IMR-90 (cell line): Measurements from ENCODE around the gene NUAK1.

Experiments used
- BHLHE40 ChIP-seq: fragments of 150-350 bp; IDR thresholded peaks from 2 replicates; pipeline ENCODE4 v1.6.1; 2016; ENCODE audit warnings: mild to moderate bottlenecking, low read depth, low read length
- CEBPB ChIP-seq: IDR thresholded peaks from 2 replicates; pipeline ENCODE4 v1.6.1; 2012; ENCODE audit warnings: low read depth, low read length, improper control_type of control experiment
- CHD1 ChIP-seq: IDR thresholded peaks from 2 replicates; pipeline ENCODE4 v1.6.1; 2012; ENCODE audit warnings: low read depth, low read length, improper control_type of control experiment
- CTCF ChIP-seq: conservative IDR thresholded peaks from 2 replicates; pipeline ENCODE4 v1.5.1; 2012; ENCODE audit warnings: mild to moderate bottlenecking, low read depth, low read length, improper control_type of control experiment
- MAFK ChIP-seq: IDR thresholded peaks from 2 replicates; pipeline ENCODE4 v1.6.1; 2012; ENCODE audit warnings: low read depth, low read length, improper control_type of control experiment
- MXI1 ChIP-seq: IDR thresholded peaks from 2 replicates; pipeline ENCODE4 v1.6.1; 2012; ENCODE audit warnings: low read depth, mild to moderate bottlenecking, low read length, moderate library complexity, borderline replicate concordance
- POLR2A ChIP-seq: IDR thresholded peaks from 2 replicates; pipeline ENCODE4 v1.6.1; 2012; ENCODE audit warnings: mild to moderate bottlenecking, low read depth, low read length
- RAD21 ChIP-seq: IDR thresholded peaks from 2 replicates; pipeline ENCODE4 v1.6.1; 2012; ENCODE audit warnings: low read length, improper control_type of control experiment
- RFX5 ChIP-seq: IDR thresholded peaks from 2 replicates; pipeline ENCODE4 v1.8.0; 2012; ENCODE audit warnings: low read depth, mild to moderate bottlenecking, low read length, moderate library complexity
- SMC3 ChIP-seq: fragments of 150-350 bp; IDR thresholded peaks from 2 replicates; pipeline ENCODE4 v1.6.1; 2016; ENCODE audit warnings: low read depth, mild to moderate bottlenecking, antibody characterized with exemption, low read length, moderate library complexity
- USF2 ChIP-seq: fragments of 150-350 bp; IDR thresholded peaks from 2 replicates; pipeline ENCODE4 v1.6.1; 2017; ENCODE audit warnings: mild to moderate bottlenecking, antibody characterized with exemption, low read length, low read depth

GRCh38 chr12:106149096-106149784 is 10.5 kb upstream of the NUAK1 start:
- TF ChIP-seq CTCF (peak; percentile 58), CEBPB (no peak), BHLHE40 (no peak), MXI1 (no peak), MAFK (no peak), RFX5 (no peak), POLR2A (no peak), USF2 (no peak), SMC3 (peak; percentile 62), CHD1 (no peak), RAD21 (peak; percentile 57)
